GM21423 (cell line): ENCODE data around the gene TOMM20L.

ENCODE experiments used
- ATAC-seq: cut with Tn5 transposase; IDR thresholded peaks from one replicate; pipeline ENCODE4 v1.9.1; 2021; ENCODE audit warnings: mild to moderate bottlenecking, moderate library complexity; ENCODE audit not compliant: unreplicated experiment

Gene TOMM20L

DNA sequence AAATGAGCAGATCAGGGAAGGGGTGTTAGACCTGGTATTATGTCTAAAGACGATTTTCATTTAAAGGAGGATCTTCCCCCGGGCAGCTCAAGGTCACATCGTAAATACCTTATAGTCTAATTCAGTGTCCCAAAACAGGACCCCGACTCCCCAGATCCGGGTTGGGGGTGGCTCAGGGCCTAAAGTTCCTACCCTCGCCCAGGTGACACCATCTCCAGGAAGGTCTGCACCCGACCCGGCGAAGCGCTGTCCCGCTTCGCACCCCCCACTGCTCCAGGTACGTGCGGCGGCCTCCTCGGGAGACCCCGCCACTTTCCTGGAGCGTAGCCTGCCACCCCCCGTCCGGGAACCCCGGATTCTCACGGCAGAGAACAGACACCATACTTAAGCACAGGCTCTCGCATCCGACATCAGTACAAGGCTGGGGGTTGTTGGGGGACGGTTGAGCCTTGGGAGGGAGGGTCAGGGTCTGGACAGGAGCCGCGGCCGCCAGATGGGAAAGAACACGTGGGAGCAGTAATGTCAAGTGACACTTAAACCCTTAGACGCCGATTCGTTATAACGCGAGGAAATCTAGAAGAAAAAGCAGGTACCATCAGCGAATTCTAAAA, 31.0 kb downstream of the TOMM20L start:
- ATAC-seq = peak; percentile 39

DNA sequence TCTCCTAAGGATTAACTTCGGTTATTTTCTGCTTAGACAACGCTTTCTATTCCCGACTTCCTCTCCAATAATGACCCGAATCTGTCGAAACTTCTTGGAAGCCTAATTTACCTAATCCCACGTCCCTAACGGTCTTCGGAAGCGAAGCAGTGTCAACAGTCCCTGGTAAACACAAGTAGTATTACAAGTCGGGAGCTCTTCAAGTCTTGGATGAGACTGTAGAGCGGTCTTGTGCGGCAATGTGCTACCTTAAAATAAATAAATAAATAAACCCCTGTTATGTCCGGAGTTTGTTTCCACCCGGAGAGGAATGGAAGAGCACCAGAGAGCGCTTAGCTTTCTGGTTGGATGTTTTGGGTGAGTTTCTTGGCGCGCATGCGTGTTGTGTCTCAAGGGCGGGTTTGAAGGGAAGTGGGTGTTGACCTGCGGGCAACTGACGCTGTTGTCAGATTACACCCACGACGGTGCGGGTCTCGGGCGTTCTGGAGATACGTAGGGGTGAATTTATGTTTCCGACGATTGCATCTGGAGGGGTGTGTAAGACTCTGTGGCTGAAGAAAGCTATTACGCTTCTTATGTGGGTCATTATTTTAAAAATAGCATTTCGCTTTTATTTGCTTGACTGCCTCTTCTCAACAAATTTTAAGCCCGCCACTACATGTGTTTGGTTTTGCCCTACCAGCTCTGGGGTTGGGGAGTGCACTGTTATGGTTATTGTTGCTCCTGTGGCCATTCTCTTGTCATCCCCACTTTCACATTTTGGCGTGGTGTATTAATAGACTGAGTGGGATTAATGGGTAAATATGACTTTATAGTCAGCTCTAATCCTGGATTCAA, 31.8 kb downstream of the TOMM20L start, which contains the start of the genes KIAA0586 and TIMM9:
Gene KIAA0586, plus strand, starts transcription at position 439 of the 837 bp plus-strand sequence. CDS start 546 bp downstream, outside the sequence.
Gene TIMM9, minus strand, starts transcription at position 251 of the 837 bp plus-strand sequence. CDS start 15,586 bp downstream, outside the sequence.
- ATAC-seq = peak; percentile 90

DNA sequence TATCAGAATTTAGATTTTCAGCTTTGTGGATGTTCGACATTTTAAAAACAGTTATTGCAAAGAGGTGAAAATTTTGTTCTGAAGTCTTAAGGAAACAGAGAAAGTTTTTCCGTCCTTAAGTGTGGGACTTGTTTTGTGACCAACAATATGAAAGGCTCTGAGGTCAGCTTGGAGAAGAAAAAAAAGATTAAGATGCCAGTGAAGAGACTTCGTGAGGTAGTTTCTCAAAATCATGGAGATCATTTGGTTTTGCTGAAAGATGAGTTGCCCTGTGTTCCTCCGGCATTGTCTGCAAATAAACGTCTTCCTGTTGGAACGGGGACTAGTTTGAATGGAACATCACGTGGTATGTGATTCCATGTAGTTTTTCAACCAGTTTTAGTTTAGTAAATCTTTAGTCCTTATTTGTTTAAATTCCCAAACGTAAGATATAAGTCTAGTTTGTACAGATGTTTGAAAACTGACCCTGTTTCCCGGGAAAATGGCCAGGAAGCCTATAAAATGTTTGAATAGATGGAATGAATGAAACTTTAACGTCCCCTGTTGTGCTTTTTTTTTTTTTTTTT, 32.5 kb downstream of the TOMM20L start:
- no peak for ATAC-seq

DNA sequence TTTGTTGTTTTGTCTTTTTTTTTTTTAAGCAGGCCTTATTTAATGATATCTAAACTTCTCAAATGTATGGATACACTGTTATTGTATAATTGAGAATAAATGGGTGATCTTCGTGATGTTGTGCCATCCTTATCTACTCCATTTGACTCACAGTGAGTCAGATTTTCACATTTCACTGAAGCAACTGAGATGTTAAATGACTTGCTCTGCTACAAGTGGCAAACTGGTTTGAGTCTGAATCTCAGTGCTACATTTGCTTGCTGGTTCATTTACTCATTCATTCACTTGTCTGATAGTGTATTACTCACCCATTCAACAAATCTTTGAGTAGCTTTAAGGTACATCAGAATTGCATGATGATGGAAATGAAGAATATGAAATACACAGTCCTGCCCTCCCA, 34.4 kb downstream of the TOMM20L start:
- ATAC-seq = no peak

DNA sequence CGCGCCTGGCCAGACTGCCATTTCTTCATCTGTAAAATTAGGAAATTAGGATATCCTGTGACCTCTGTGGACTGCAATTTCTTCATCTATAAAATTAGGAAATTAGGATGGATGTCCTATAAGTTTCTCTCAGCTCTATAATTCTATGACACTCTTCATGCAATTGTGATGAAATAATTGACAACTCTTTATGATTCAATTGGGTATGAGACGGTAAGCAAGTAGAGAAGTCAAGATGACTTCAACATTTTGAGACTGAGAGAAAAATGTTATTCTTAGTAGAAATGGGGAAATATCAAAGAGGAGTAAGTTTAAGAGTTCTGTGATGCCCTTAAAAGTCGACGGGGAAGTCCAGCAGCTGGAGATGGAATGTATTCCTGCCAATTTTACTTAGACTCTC, 43.7 kb downstream of the TOMM20L start:
- ATAC-seq = no peak

DNA sequence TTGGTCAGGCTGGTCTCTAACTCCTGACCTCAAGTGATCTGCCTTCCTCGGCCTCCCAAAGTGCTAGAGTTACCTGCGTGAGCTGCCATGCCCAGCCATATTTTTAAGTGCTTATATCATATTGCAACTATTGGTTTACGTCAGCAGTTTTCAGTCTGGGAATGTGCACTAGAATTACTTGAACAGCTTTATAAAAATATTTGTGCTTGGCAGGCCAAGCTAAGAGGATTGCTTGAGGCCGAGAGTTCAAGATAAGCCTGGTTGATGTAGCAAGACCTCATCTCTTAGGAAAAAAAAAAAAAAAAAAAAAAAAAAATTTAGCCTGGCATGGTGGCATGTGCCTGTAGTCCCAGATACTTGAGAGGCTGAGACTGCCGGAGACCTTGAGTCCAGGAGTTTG, 48.9 kb downstream of the TOMM20L start:
- ATAC-seq = no peak

DNA sequence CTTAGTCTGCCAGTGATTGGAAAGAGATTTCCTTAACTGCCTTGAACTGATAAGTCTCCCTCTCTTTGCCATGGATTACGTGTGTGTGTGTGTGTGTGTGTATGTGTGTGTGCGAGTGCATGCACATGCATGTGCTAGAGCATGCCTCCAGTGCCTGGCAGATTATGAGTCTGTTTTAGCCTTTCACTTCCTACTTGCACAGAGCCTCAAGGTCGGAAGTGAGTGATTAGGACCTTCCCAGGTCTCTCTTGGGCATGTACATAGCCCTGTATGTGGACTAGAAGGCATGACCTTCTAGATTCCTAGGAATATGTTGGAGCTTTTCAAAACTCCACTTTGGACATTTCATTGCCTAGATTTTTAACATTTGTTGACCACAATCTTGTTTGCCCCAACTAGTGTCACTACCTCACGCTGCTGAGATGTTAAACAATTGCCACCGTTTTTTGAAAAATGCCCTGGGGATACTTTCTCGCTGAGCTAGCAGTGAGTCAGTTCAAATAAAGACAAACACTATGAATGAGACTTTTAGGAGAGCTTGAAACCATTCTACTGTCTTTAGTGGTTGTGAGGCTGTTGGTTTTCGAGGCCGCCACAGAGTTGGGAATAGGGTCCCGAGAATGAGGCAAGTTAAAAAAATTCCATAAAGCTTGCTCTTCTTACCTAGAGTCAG, 60.0 kb downstream of the TOMM20L start:
- no peak for ATAC-seq
